CD14-positive monocyte (primary cell): ENCODE results near the gene CD38. TPM values are rescaled to one million over a fixed set of nuclear protein-coding genes. Genes with fewer than 3 reads are reported as not detected.

Experiments
- DNase-seq, 3 donors: peaks; one replicate each; pipeline ENCODE4 v3.0.0-alpha.2; 2011 to 2022
- H2AFZ ChIP-seq: 2 replicates; pipeline ENCODE4 v1.6.0; 2012; ENCODE audit warnings: mild to moderate bottlenecking, low read depth, low read length, inconsistent platforms; ENCODE audit not compliant: insufficient read depth, poor library complexity, severe bottlenecking
- H3K27ac ChIP-seq, 2 donors: 1 replicate in 1 of 2; 2 replicates in 1 of 2; pipeline ENCODE4 v1.5.1; 2012 to 2013; ENCODE audit warnings: low read length in 2 of 2, control low read depth in 1 of 2, inconsistent platforms in 1 of 2, low read depth in 1 of 2, mild to moderate bottlenecking in 1 of 2
- H3K27me3 ChIP-seq, 2 donors: one replicate each; pipeline versions ENCODE4 v1.6.0 to v1.6.1; 2011 to 2013; ENCODE audit warnings: low read length in 2 of 2; ENCODE audit not compliant: control insufficient read depth in 2 of 2, insufficient read depth in 2 of 2
- H3K36me3 ChIP-seq, 2 donors: replicated peaks in 1 of 2; 1 replicate in 1 of 2; 2 replicates in 1 of 2; pipeline versions ENCODE4 v1.5.1 to v1.6.1; 2012 to 2013; ENCODE audit warnings: low read length in 2 of 2, control low read depth in 1 of 2, inconsistent platforms in 1 of 2, mild to moderate bottlenecking in 1 of 2; ENCODE audit not compliant: insufficient read depth in 2 of 2, control insufficient read depth in 1 of 2
- H3K4me1 ChIP-seq, 2 donors: 1 replicate in 1 of 2; 2 replicates in 1 of 2; pipeline versions ENCODE4 v1.5.1 to v1.6.1; 2012 to 2013; ENCODE audit warnings: low read length in 2 of 2, control low read depth in 1 of 2, inconsistent platforms in 1 of 2, mild to moderate bottlenecking in 1 of 2, moderate library complexity in 1 of 2; ENCODE audit not compliant: insufficient read depth in 2 of 2, control insufficient read depth in 1 of 2
- H3K4me2 ChIP-seq: replicated peaks from 2 replicates; pipeline ENCODE3; 2012; ENCODE audit warnings: low read length, moderate library complexity, mild to moderate bottlenecking; ENCODE audit not compliant: poor library complexity, severe bottlenecking; ENCODE audit errors: extremely low read depth
- H3K4me3 ChIP-seq, 3 experiments: fragments of 200-600 bp in 1 of 3; sonication (generic) in 1 of 3; replicated peaks in 1 of 3; 1 replicate in 2 of 3; 2 replicates in 1 of 3; pipeline ENCODE4 v1.5.1; 2011 to 2013; ENCODE audit warnings: low read length in 3 of 3, mild to moderate bottlenecking in 3 of 3, control low read depth in 2 of 3, low read depth in 2 of 3, inconsistent platforms in 1 of 3, moderate library complexity in 1 of 3
- H3K79me2 ChIP-seq: 2 replicates; pipeline ENCODE4 v1.6.0; 2012; ENCODE audit warnings: mild to moderate bottlenecking, control low read depth, inconsistent platforms, low read length, moderate library complexity; ENCODE audit not compliant: insufficient read depth
- H3K9ac ChIP-seq: 2 replicates; pipeline ENCODE4 v1.6.0; 2017; ENCODE audit warnings: low read length, mild to moderate bottlenecking; ENCODE audit not compliant: insufficient read depth, poor library complexity, severe bottlenecking
- H3K9me3 ChIP-seq, 2 donors: replicated peaks in 1 of 2; 1 replicate in 1 of 2; 2 replicates in 1 of 2; pipeline versions ENCODE4 v1.5.1 to v1.6.1; 2012 to 2013; ENCODE audit warnings: low read length in 2 of 2, control low read depth in 1 of 2; ENCODE audit not compliant: control insufficient read depth in 1 of 2, insufficient read depth in 1 of 2
- H4K20me1 ChIP-seq: 2 replicates; pipeline ENCODE4 v1.6.0; 2012; ENCODE audit warnings: mild to moderate bottlenecking, low read length, control low read depth, moderate library complexity; ENCODE audit not compliant: insufficient read depth
- H3K27ac Mint-ChIP-seq, 7 donors: one replicate each; pipeline ENCODE4 v1.8.0; 2020; ENCODE audit warnings: mild to moderate bottlenecking in 7 of 7, mixed read lengths in 7 of 7, moderate library complexity in 6 of 7, inconsistent platforms in 2 of 7
- H3K27me3 Mint-ChIP-seq, 3 donors: one replicate each; pipeline ENCODE4 v1.8.0; 2021 to 2022; ENCODE audit warnings: low read depth in 3 of 3, mild to moderate bottlenecking in 3 of 3, mixed read lengths in 3 of 3, moderate library complexity in 3 of 3, inconsistent platforms in 1 of 3
- H3K36me3 Mint-ChIP-seq, 2 donors: one replicate each; pipeline ENCODE4 v1.8.0; 2020; ENCODE audit warnings: mixed read lengths in 2 of 2, inconsistent platforms in 1 of 2, mild to moderate bottlenecking in 1 of 2
- H3K4me1 Mint-ChIP-seq: one replicate; pipeline ENCODE4 v1.8.0; 2020; ENCODE audit warnings: mild to moderate bottlenecking, mixed read lengths
- H3K4me3 Mint-ChIP-seq, 2 donors: one replicate each; pipeline ENCODE4 v1.8.0; 2020; ENCODE audit warnings: mild to moderate bottlenecking in 2 of 2, mixed read lengths in 2 of 2, moderate library complexity in 1 of 2
- H3K9me3 Mint-ChIP-seq, 7 donors: one replicate each; pipeline ENCODE4 v1.8.0; 2020 to 2022; ENCODE audit warnings: mixed read lengths in 7 of 7, mild to moderate bottlenecking in 6 of 7, moderate library complexity in 6 of 7, inconsistent platforms in 2 of 7
- WGBS: methylation state at CpG from one replicate; pipeline ENCODE4 v1.1.5; 2013; ENCODE audit warnings: missing lambda C conversion rate; ENCODE audit not compliant: insufficient coverage; 5-methylcytosine and 5-hydroxymethylcytosine counted together
- intact Hi-C, 2 donors: fragments of 100-400 bp; cut with micrococcal nuclease; formaldehyde crosslinking; loops; one replicate each; pipeline versions ENCODE4 v1.15.0 to v1.15.1; 2023
- polyA plus RNA-seq, 3 donors: library from polyadenylated mRNA; depleted of rRNA in 1 of 3; unstranded in 2 of 3; stranded (reverse) in 1 of 3; fragments of 300-500 nt in 2 of 3; fragments of >200 nt in 1 of 3; fragmentation: Illumina TruSeq in 2 of 3; gene quantifications; 1 replicate in 2 of 3; 2 replicates in 1 of 3; pipeline ENCODE4 v1.2.3, GENCODE V29; 2012 to 2021
- TF ChIP-seq, protein P1 (sequence below): fragments of 200-600 bp; IDR thresholded peaks from one replicate; pipeline ENCODE4 v1.8.0; 2022; ENCODE audit warnings: antibody characterized with exemption, mild to moderate bottlenecking

CD38 gene
- polyA plus RNA-seq, 3 donors = 2.3 to 4.4 (median 3.0) TPM

DNA sequence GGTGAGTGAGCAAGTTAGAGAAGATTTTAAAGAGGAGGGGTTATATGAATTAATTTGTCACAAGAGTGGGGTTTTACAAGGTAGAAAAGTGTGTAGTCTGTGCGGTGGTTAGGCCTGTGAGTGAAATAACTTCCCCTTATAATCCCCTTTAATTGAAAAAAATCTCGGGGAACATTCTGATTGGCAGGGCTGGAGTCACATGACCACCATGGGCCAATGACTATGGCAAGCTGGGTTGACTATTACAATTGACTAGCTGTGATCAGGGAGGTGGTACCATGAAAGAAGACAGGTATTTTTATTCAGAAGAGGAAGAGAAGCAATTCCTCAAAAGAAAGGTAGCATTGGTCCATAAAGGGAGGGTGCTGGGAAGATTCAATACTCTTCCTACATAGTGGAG lies 27.0 kb upstream of the CD38 start:
- no peak overlapping the region for H2AFZ ChIP-seq
- peaks cover 14 to 20% of the 10 kb centered on the region in 2 donors for H3K4me1 ChIP-seq
- Mint-ChIP-seq H3K9me3 (peaks cover 0 to 8% (median 5%) of the 10 kb centered on the region in 7 donors), H3K4me1 (peaks cover 25% of the 10 kb centered on the region), H3K27ac (no peak overlapping the region), H3K36me3 (peaks cover 40 to 48% of the 10 kb centered on the region in 2 donors), H3K27me3 (peaks cover 0 to 3% (median 2%) of the 10 kb centered on the region in 3 donors), H3K4me3 (no peak overlapping the region)
- no peak overlapping the region for H3K9ac ChIP-seq
- no peak overlapping the region for H3K4me2 ChIP-seq
- no peak for DNase-seq
- H3K9me3 ChIP-seq = no peaks in the 10 kb centered on the region
- no CpG with 5 or more reads among the region's 2 CpGs for WGBS
- no peaks in the 10 kb centered on the region for H4K20me1 ChIP-seq
- no peaks in the 10 kb centered on the region for H3K27me3 ChIP-seq
- no peak overlapping the region for H3K4me3 ChIP-seq
- TF ChIP-seq, protein P1, sequence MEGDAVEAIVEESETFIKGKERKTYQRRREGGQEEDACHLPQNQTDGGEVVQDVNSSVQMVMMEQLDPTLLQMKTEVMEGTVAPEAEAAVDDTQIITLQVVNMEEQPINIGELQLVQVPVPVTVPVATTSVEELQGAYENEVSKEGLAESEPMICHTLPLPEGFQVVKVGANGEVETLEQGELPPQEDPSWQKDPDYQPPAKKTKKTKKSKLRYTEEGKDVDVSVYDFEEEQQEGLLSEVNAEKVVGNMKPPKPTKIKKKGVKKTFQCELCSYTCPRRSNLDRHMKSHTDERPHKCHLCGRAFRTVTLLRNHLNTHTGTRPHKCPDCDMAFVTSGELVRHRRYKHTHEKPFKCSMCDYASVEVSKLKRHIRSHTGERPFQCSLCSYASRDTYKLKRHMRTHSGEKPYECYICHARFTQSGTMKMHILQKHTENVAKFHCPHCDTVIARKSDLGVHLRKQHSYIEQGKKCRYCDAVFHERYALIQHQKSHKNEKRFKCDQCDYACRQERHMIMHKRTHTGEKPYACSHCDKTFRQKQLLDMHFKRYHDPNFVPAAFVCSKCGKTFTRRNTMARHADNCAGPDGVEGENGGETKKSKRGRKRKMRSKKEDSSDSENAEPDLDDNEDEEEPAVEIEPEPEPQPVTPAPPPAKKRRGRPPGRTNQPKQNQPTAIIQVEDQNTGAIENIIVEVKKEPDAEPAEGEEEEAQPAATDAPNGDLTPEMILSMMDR = no peak
- H3K79me2 ChIP-seq = no peaks in the 10 kb centered on the region
- peaks cover 2 to 13% of the 10 kb centered on the region in 2 donors for H3K36me3 ChIP-seq
- no peak overlapping the region for H3K27ac ChIP-seq
- intact Hi-C loops = no loop called here

DNA sequence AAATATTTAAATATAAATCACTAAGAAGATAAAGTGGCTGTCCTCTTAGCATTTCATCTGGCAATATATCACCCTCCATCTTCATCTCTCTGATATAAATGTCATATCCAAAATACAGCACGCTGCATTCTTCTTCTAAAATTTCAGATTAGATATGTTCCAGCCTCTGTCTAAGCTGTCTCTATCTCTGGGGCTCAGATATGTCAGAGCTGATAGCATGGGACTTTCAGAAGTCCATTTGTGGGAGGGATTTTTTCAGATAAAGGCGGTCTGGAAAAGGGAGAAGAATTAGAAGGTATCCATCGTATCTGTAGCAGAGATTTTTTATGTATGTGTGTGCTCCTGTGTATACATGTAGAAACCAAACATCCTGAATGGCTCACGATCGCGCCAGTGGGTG lies 25.0 kb upstream of the CD38 start:
- Histone ChIP-seq H3K9me3 (no peaks in the 10 kb centered on the region), H3K4me2 (no peak overlapping the region), H3K9ac (no peak overlapping the region), H2AFZ (no peak overlapping the region), H3K27ac (no peak overlapping the region), H3K79me2 (no peaks in the 10 kb centered on the region), H4K20me1 (no peaks in the 10 kb centered on the region), H3K4me1 (peaks cover 26 to 33% of the 10 kb centered on the region in 2 donors), H3K36me3 (peaks cover 2 to 15% of the 10 kb centered on the region in 2 donors), H3K27me3 (no peaks in the 10 kb centered on the region), H3K4me3 (no peak overlapping the region)
- no peak for DNase-seq
- H3K27ac Mint-ChIP-seq = no peak overlapping the region
- peaks cover 0 to 5% (median 3%) of the 10 kb centered on the region in 3 donors for H3K27me3 Mint-ChIP-seq
- peaks cover 36% of the 10 kb centered on the region for H3K4me1 Mint-ChIP-seq
- no peak overlapping the region for H3K4me3 Mint-ChIP-seq
- H3K9me3 Mint-ChIP-seq = peaks cover 0 to 5% (median 0%) of the 10 kb centered on the region in 7 donors
- TF ChIP-seq, protein P1 = no peak
- WGBS = 100% methylated on average over 1 of the region's 6 CpGs
- intact Hi-C loops = no loop called here
- H3K36me3 Mint-ChIP-seq = peaks cover 40 to 43% of the 10 kb centered on the region in 2 donors
